K562 (cell line): ENCODE results near the gene TRIP6. TPM values are rescaled to one million over a fixed set of nuclear protein-coding genes. Genes with fewer than 3 reads are reported as not detected.

Experiments used
- ATAC-seq: fragments of 200-7000 bp; cut with Tn5 transposase; 3 replicates; pipeline ENCODE4 v1.9.1; 2020; ENCODE audit warnings: moderate library complexity
- BruUV-seq: library from RNA; stranded (reverse); fragments of 400-500 nt; replicated peaks from 2 replicates; lab custom pipeline; 2021; lab: Mats Ljungman, UMichigan
- CTCF ChIA-PET: fragments of 300-600 bp; formaldehyde crosslinking; extraction: SDS; loops from one replicate; lab custom pipeline; 2021; ENCODE audit warnings: low intra/inter-chr PET ratio; lab: Yijun Ruan, JAX
- POLR2A ChIA-PET: fragments of 300-600, 350-650 bp; sonication (Branson Sonifier 250); formaldehyde crosslinking; extraction: SDS; loops from one replicate; lab custom pipeline; 2021; ENCODE audit warnings: antibody characterized with exemption, inconsistent platforms; lab: Yijun Ruan, JAX
- DNase-seq, 4 experiments: peaks; one replicate each; pipeline versions ENCODE4 v3.0.0 to v3.0.0-alpha.2; 2011 to 2018; ENCODE audit warnings: low spot score in 3 of 4, mixed read lengths in 3 of 4; ENCODE audit errors: extremely low read depth in 1 of 4
- FAIRE-seq: peaks from 2 replicates; lab custom pipeline; 2011; peaks lifted over from hg19 to GRCh38; lab: Jason Lieb, UNC
- H2AFZ ChIP-seq: 2 replicates; pipeline ENCODE4 v1.6.0; 2011; ENCODE audit warnings: low read depth, low read length, control low read depth, inconsistent platforms
- H3K27ac ChIP-seq: fragments of 200-600 bp; 3 replicates; pipeline ENCODE4 v1.8.0; 2011; ENCODE audit warnings: low read depth, mild to moderate bottlenecking, control low read depth, inconsistent platforms, low read length, moderate library complexity, mixed read lengths; ENCODE audit errors: extremely low read depth
- H3K27me3 ChIP-seq, 2 experiments: fragments of 300-600 bp in 1 of 2; 2 replicates in 1 of 2; 3 replicates in 1 of 2; pipeline versions ENCODE4 v1.6.0 to v1.8.0; 2011; ENCODE audit warnings: inconsistent platforms in 2 of 2, low read length in 2 of 2, mild to moderate bottlenecking in 1 of 2, mixed read lengths in 1 of 2, moderate library complexity in 1 of 2; ENCODE audit not compliant: control insufficient read depth in 2 of 2, insufficient read depth in 2 of 2
- H3K36me3 ChIP-seq: fragments of 300-600 bp; 3 replicates; pipeline ENCODE4 v1.8.0; 2011; ENCODE audit warnings: mild to moderate bottlenecking, low read length, inconsistent platforms; ENCODE audit not compliant: control insufficient read depth, insufficient read depth
- H3K4me1 ChIP-seq, 2 experiments: fragments of 200-600 bp in 1 of 2; replicated peaks in 1 of 2; 2 replicates in 1 of 2; 3 replicates in 1 of 2; pipeline versions ENCODE4 v1.5.1 to v1.8.0; 2011; ENCODE audit warnings: inconsistent platforms in 2 of 2, low read length in 2 of 2, mild to moderate bottlenecking in 1 of 2, mixed read lengths in 1 of 2, moderate library complexity in 1 of 2; ENCODE audit not compliant: control insufficient read depth in 2 of 2, insufficient read depth in 2 of 2
- H3K4me2 ChIP-seq: 2 replicates; pipeline ENCODE4 v1.6.1; 2011; ENCODE audit warnings: low read length, control low read depth, inconsistent platforms, mixed read lengths; ENCODE audit not compliant: insufficient read depth
- H3K4me3 ChIP-seq: fragments of 200-600 bp; sonication (generic), shearing (Covaris generic); 2 replicates; pipeline ENCODE4 v1.5.1; 2016; ENCODE audit warnings: control low read depth, inconsistent platforms
- H3K79me2 ChIP-seq: fragments of 200-600 bp; 3 replicates; pipeline ENCODE4 v1.8.0; 2011; ENCODE audit warnings: low read length, inconsistent platforms; ENCODE audit not compliant: control insufficient read depth, insufficient read depth
- H3K9ac ChIP-seq, 2 experiments: 2 replicates each; pipeline versions ENCODE4 v1.6.0 to v1.6.1; 2011; ENCODE audit warnings: low read depth in 2 of 2, low read length in 2 of 2, control low read depth in 1 of 2, inconsistent platforms in 1 of 2, mild to moderate bottlenecking in 1 of 2, mixed read lengths in 1 of 2; ENCODE audit not compliant: insufficient read depth in 1 of 2
- H3K9me1 ChIP-seq: one replicate; pipeline ENCODE4 v1.6.0; 2011; ENCODE audit warnings: inconsistent platforms, mild to moderate bottlenecking, low read length, moderate library complexity; ENCODE audit not compliant: control insufficient read depth, insufficient read depth
- H3K9me3 ChIP-seq: replicated peaks from 2 replicates; pipeline ENCODE4 v1.5.1; 2011; ENCODE audit warnings: low read depth, low read length, inconsistent platforms; ENCODE audit not compliant: control insufficient read depth, insufficient read depth
- H4K20me1 ChIP-seq: replicated peaks from 2 replicates; pipeline ENCODE4 v1.6.1; 2011; ENCODE audit warnings: low read length, inconsistent platforms, mixed read lengths; ENCODE audit not compliant: control insufficient read depth, insufficient read depth
- DPF2 ChIP-seq: fragments of 450-650 bp; IDR thresholded peaks from 2 replicates; pipeline ENCODE4 v1.6.1; 2016
- KLF10 ChIP-seq: fragments of 250-450 bp; sonication (Bioruptor Pico); IDR thresholded peaks from 2 replicates; pipeline ENCODE4 v1.6.1; 2021; ENCODE audit warnings: matching md5 sums
- XRCC5 ChIP-seq: fragments of 200-400 bp; formaldehyde crosslinking; IDR thresholded peaks from 2 replicates; pipeline ENCODE4 v1.6.1; 2017; ENCODE audit warnings: low read depth, mild to moderate bottlenecking, low read length
- WGBS: fragments of 100-300 bp; shearing (Covaris generic); methylation state at CpG from one replicate; pipeline ENCODE4 v1.1.6; 2016; ENCODE audit warnings: low coverage, mixed read lengths; ENCODE audit not compliant: insufficient coverage; ENCODE audit errors: missing lambda C conversion rate; 5-methylcytosine and 5-hydroxymethylcytosine counted together
- in situ Hi-C: fragments of 300-500 bp; cut with MboI; formaldehyde crosslinking; loops from 4 replicates; pipeline ENCODE4 v1.15.0; 2018; ENCODE audit warnings: inconsistent platforms, mixed read lengths
- intact Hi-C: fragments of 100-400 bp; cut with micrococcal nuclease; formaldehyde crosslinking; loops from 2 replicates; pipeline ENCODE4 v1.14.2; 2022
- polyA plus RNA-seq, 8 experiments: library from polyadenylated mRNA; depleted of rRNA in 4 of 8; stranded (reverse) in 5 of 8; unstranded in 3 of 8; fragments of >200 nt; fragmentation: Nextera tagmentation in 2 of 8; fragmentation: Illumina TruSeq in 1 of 8; extraction: Ambion mirVana in 2 of 8; extraction: Trizol in 1 of 8; gene quantifications; 2 replicates each; pipeline versions ENCODE4 v1.2.1 to v1.2.3, GENCODE V29; 2011 to 2014; ENCODE audit warnings: inconsistent platforms in 1 of 8, missing spikeins in 1 of 8
- total RNA-seq, 7 experiments: library from RNA; depleted of rRNA in 6 of 7; stranded (reverse); fragments of >200 nt in 6 of 7; fragmentation: Illumina TruSeq in 2 of 7; extraction: Trizol in 2 of 7; gene quantifications; 2 replicates each; pipeline versions ENCODE4 v1.2.1 to v1.2.3, GENCODE V29; 2011 to 2021; ENCODE audit warnings: low replicate concordance in 1 of 7
- TF ChIP-seq, protein P1 (sequence below): fragments of 450-650 bp; IDR thresholded peaks from 2 replicates; pipeline ENCODE4 v1.6.1; 2016; ENCODE audit warnings: missing biosample characterization, missing genetic modification characterization
- TF ChIP-seq, protein P2 (sequence below): fragments of 450-650 bp; IDR thresholded peaks from 2 replicates; pipeline ENCODE4 v1.6.1; 2017; ENCODE audit warnings: antibody characterized with exemption
- TF ChIP-seq, protein P3 (sequence below): fragments of 150-350 bp; IDR thresholded peaks from 2 replicates; pipeline ENCODE4 v1.6.1; 2014; ENCODE audit warnings: low read depth, mild to moderate bottlenecking, low read length, borderline replicate concordance

TRIP6 gene
- total and polyA plus RNA-seq, 9 of the 15 experiments (the other 6 are each of a cell fraction or from before 2014, with no cell fraction given), result 5.9 to 141 (median 54.0) TPM

DNA sequence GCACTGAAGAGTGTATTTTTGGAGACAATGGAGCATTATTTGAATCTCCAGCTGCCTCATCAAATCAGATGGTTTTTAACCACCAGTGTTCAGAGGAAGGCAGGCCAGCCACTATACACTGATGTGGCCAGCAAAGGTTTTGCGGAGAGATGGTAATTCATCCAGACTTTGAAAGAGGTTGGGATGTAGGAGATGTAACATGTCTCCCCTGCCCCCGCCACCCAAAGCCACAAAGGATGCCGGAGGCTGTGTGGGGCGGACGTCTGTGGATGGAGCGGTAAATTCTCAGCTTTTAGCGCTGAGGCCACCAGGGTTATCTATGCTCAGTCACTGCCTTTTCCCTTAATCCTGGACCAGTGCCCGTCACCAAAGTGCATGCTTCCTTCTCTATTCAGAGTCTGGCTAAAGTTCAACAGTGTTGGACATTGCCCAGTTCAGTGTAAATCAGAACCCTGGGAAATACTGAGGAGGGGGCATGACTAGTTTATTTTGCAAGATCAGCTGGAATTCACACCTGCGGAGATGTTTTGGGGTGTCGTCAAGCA is 3.7 kb upstream of the TRIP6 start:
- FAIRE-seq, result no peak
- CTCF ChIA-PET, result no interaction called here
- POLR2A ChIA-PET, result interaction anchor here (1.0 kb wide), 1 partner anchor 9 kb away, joined by 3 read pairs; no protein-coding TSS in a partner anchor
- H4K20me1 ChIP-seq, result no peaks in the 10 kb centered on the region
- H3K4me3 ChIP-seq, result no peak overlapping the region
- H3K79me2 ChIP-seq, result peaks cover 20% of the 10 kb centered on the region
- H3K9me3 ChIP-seq, result no peaks in the 10 kb centered on the region
- intact Hi-C loops (no loop called here), in situ Hi-C loops (no loop called here)
- BruUV-seq, result no TSS peak
- ATAC-seq, result no peak
- H2AFZ ChIP-seq, result no peak overlapping the region
- H3K27ac ChIP-seq, result no peak overlapping the region
- no peak overlapping the region; a peak in 1 of 4 replicates for H3K9ac ChIP-seq
- 35% methylated on average over 10 of the region's 10 CpGs for WGBS
- no peak overlapping the region for H3K4me2 ChIP-seq
- H3K36me3 ChIP-seq, result peaks cover 31% of the 10 kb centered on the region; the same call in 2 of the 3 replicates
- DNase-seq, result peak in 1 of 4 experiments; percentile 53
- peaks cover 11 to 52% of the 10 kb centered on the region in 2 experiments for H3K4me1 ChIP-seq
- no peaks in the 10 kb centered on the region; a peak in 1 of 5 replicates for H3K27me3 ChIP-seq
- no peaks in the 10 kb centered on the region for H3K9me1 ChIP-seq
- TF ChIP-seq KLF10 (CRISPR knock-in tag) (no peak), XRCC5 (no peak), DPF2 (no peak)
- TF ChIP-seq, protein P1, sequence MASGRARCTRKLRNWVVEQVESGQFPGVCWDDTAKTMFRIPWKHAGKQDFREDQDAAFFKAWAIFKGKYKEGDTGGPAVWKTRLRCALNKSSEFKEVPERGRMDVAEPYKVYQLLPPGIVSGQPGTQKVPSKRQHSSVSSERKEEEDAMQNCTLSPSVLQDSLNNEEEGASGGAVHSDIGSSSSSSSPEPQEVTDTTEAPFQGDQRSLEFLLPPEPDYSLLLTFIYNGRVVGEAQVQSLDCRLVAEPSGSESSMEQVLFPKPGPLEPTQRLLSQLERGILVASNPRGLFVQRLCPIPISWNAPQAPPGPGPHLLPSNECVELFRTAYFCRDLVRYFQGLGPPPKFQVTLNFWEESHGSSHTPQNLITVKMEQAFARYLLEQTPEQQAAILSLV (tag), result no peak
- TF ChIP-seq, protein P2, sequence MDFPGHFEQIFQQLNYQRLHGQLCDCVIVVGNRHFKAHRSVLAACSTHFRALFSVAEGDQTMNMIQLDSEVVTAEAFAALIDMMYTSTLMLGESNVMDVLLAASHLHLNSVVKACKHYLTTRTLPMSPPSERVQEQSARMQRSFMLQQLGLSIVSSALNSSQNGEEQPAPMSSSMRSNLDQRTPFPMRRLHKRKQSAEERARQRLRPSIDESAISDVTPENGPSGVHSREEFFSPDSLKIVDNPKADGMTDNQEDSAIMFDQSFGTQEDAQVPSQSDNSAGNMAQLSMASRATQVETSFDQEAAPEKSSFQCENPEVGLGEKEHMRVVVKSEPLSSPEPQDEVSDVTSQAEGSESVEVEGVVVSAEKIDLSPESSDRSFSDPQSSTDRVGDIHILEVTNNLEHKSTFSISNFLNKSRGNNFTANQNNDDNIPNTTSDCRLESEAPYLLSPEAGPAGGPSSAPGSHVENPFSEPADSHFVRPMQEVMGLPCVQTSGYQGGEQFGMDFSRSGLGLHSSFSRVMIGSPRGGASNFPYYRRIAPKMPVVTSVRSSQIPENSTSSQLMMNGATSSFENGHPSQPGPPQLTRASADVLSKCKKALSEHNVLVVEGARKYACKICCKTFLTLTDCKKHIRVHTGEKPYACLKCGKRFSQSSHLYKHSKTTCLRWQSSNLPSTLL, result no peak
- TF ChIP-seq, protein P3, sequence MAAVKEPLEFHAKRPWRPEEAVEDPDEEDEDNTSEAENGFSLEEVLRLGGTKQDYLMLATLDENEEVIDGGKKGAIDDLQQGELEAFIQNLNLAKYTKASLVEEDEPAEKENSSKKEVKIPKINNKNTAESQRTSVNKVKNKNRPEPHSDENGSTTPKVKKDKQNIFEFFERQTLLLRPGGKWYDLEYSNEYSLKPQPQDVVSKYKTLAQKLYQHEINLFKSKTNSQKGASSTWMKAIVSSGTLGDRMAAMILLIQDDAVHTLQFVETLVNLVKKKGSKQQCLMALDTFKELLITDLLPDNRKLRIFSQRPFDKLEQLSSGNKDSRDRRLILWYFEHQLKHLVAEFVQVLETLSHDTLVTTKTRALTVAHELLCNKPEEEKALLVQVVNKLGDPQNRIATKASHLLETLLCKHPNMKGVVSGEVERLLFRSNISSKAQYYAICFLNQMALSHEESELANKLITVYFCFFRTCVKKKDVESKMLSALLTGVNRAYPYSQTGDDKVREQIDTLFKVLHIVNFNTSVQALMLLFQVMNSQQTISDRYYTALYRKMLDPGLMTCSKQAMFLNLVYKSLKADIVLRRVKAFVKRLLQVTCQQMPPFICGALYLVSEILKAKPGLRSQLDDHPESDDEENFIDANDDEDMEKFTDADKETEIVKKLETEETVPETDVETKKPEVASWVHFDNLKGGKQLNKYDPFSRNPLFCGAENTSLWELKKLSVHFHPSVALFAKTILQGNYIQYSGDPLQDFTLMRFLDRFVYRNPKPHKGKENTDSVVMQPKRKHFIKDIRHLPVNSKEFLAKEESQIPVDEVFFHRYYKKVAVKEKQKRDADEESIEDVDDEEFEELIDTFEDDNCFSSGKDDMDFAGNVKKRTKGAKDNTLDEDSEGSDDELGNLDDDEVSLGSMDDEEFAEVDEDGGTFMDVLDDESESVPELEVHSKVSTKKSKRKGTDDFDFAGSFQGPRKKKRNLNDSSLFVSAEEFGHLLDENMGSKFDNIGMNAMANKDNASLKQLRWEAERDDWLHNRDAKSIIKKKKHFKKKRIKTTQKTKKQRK, result no peak
